Keratinocyte (primary cell): ENCODE measurements around the gene VAV1. TPM values are rescaled to one million over a fixed set of nuclear protein-coding genes. Genes with fewer than 3 reads are reported as not detected.
A peak's percentile ranks its signal among the peaks of the same experiment; 100 is the strongest.

Source experiments
- DNase-seq: peaks from one replicate; pipeline ENCODE4 v3.0.0-alpha.2; 2011; ENCODE audit warnings: low read depth, missing footprints, low spot score
- FAIRE-seq: peaks from 2 replicates; lab custom pipeline; 2011; peaks lifted over from hg19 to GRCh38; lab: Jason Lieb, UNC
- H2AFZ ChIP-seq: 2 replicates; pipeline ENCODE4 v1.6.0; 2012; ENCODE audit warnings: low read length, control low read depth, inconsistent platforms; ENCODE audit not compliant: control insufficient read depth
- H3K27ac ChIP-seq: 2 replicates; pipeline ENCODE4 v1.5.1; 2011; ENCODE audit warnings: low read length; ENCODE audit not compliant: control insufficient read depth, insufficient read depth
- H3K27me3 ChIP-seq: 3 replicates; pipeline ENCODE4 v1.6.0; 2011; ENCODE audit warnings: low read length; ENCODE audit not compliant: control insufficient read depth, insufficient read depth; ENCODE audit errors: extremely low read depth
- H3K36me3 ChIP-seq, 2 experiments: 2 replicates in 1 of 2; 3 replicates in 1 of 2; pipeline ENCODE4 v1.5.1; 2011; ENCODE audit warnings: low read length in 2 of 2, mild to moderate bottlenecking in 1 of 2; ENCODE audit not compliant: control insufficient read depth in 2 of 2, insufficient read depth in 2 of 2; ENCODE audit errors: extremely low read depth in 1 of 2
- H3K4me1 ChIP-seq: 3 replicates; pipeline ENCODE4 v1.5.1; 2011; ENCODE audit warnings: low read length; ENCODE audit not compliant: control insufficient read depth, insufficient read depth; ENCODE audit errors: extremely low read depth
- H3K4me2 ChIP-seq: 3 replicates; pipeline ENCODE4 v1.6.0; 2011; ENCODE audit warnings: low read depth, low read length; ENCODE audit not compliant: control insufficient read depth, insufficient read depth; ENCODE audit errors: extremely low read depth
- H3K4me3 ChIP-seq, 3 experiments: fragments of 200-600 bp in 1 of 3; sonication (generic) in 1 of 3; 2 replicates in 2 of 3; 3 replicates in 1 of 3; pipeline ENCODE4 v1.5.1; 2011 to 2016; ENCODE audit warnings: low read length in 3 of 3, mild to moderate bottlenecking in 3 of 3, control low read depth in 2 of 3, inconsistent platforms in 1 of 3, low read depth in 1 of 3, mixed read lengths in 1 of 3, mixed run types in 1 of 3, moderate library complexity in 1 of 3; ENCODE audit not compliant: control insufficient read depth in 2 of 3, insufficient read depth in 2 of 3; ENCODE audit errors: extremely low read depth in 1 of 3
- H3K79me2 ChIP-seq: 2 replicates; pipeline ENCODE4 v1.6.0; 2012; ENCODE audit warnings: low read length; ENCODE audit not compliant: control insufficient read depth, insufficient read depth
- H3K9ac ChIP-seq: 3 replicates; pipeline ENCODE4 v1.6.0; 2011; ENCODE audit warnings: low read length; ENCODE audit not compliant: control insufficient read depth, insufficient read depth; ENCODE audit errors: extremely low read depth
- H3K9me1 ChIP-seq: 3 replicates; pipeline ENCODE4 v1.6.0; 2011; ENCODE audit warnings: low read length; ENCODE audit not compliant: control insufficient read depth, insufficient read depth; ENCODE audit errors: extremely low read depth
- H3K9me3 ChIP-seq: 2 replicates; pipeline ENCODE4 v1.5.1; 2012; ENCODE audit warnings: low read depth, low read length; ENCODE audit not compliant: control insufficient read depth
- H4K20me1 ChIP-seq: 3 replicates; pipeline ENCODE4 v1.6.0; 2011; ENCODE audit warnings: low read length; ENCODE audit not compliant: control insufficient read depth, insufficient read depth; ENCODE audit errors: extremely low read depth
- CTCF ChIP-seq, 3 experiments: IDR thresholded peaks in 1 of 3; conservative IDR thresholded peaks in 1 of 3; optimal IDR thresholded peaks in 1 of 3; 2 replicates in 2 of 3; 3 replicates in 1 of 3; pipeline versions ENCODE3 to v1.5.1; 2011; ENCODE audit warnings: low read length in 3 of 3, mild to moderate bottlenecking in 3 of 3, moderate library complexity in 2 of 3, control low read depth in 1 of 3, inconsistent platforms in 1 of 3; ENCODE audit not compliant: insufficient read depth in 2 of 3; ENCODE audit errors: extremely low read depth in 1 of 3
- EZH2 ChIP-seq: IDR thresholded peaks from one replicate; pipeline ENCODE4 v1.6.1; 2012; ENCODE audit warnings: inconsistent platforms, mild to moderate bottlenecking, low read length, moderate library complexity
- dilution Hi-C: fragments of 300-500 bp; cut with MboI; formaldehyde crosslinking; loops from one replicate; pipeline ENCODE4 v1.7.0; 2020; ENCODE audit warnings: low sequenced_read_pairs; ENCODE audit not compliant: extremely low pct_ligation_motif_present
- polyA plus RNA-seq, 5 experiments: library from polyadenylated mRNA; depleted of rRNA in 3 of 5; stranded (reverse) in 3 of 5; stranded (forward) in 1 of 5; unstranded in 1 of 5; fragments of >200 nt; gene quantifications; 1 replicate in 1 of 5; 2 replicates in 3 of 5; 3 replicates in 1 of 5; pipeline versions ENCODE4 v1.2.1 to v1.2.3, GENCODE V29; 2011 to 2012; ENCODE audit warnings: missing spikeins in 2 of 5, low read depth in 1 of 5, low replicate concordance in 1 of 5

VAV1 gene
- polyA plus RNA-seq, 1 donor (not counting 4 experiments of a cell fraction or from before 2014, with no cell fraction given): 0.42 TPM

- DNase-seq (no peak), FAIRE-seq (no peak)
- Histone ChIP-seq H3K79me2 (peaks cover 9% of the 10 kb centered on the region), H3K27ac (no peak overlapping the region), H3K9me1 (no peaks in the 10 kb centered on the region), H2AFZ (no peak overlapping the region), H3K36me3 (peaks cover 8 to 25% of the 10 kb centered on the region in 2 experiments), H4K20me1 (no peaks in the 10 kb centered on the region), H3K27me3 (no peaks in the 10 kb centered on the region), H3K4me3 (no peak overlapping the region), H3K9me3 (no peaks in the 10 kb centered on the region), H3K4me1 (peaks cover 25% of the 10 kb centered on the region), H3K4me2 (no peak overlapping the region), H3K9ac (no peak overlapping the region)
- dilution Hi-C loops: no loop called here
- TF ChIP-seq EZH2 (no peak), CTCF (optimal IDR thresholded peaks at IDR 0.05 in 1 of 3, IDR thresholded peaks at IDR 0.05 in 1 of 3, conservative IDR thresholded peaks at IDR 0.05 in 1 of 3; ENCODE audit: extremely low read depth in 1 of 3, insufficient read depth in 2 of 3, low read length in 3 of 3) (no peak)
These were observed 38.3 kb upstream of the VAV1 start for GRCh38 chr19:6734096-6734696.

DNA sequence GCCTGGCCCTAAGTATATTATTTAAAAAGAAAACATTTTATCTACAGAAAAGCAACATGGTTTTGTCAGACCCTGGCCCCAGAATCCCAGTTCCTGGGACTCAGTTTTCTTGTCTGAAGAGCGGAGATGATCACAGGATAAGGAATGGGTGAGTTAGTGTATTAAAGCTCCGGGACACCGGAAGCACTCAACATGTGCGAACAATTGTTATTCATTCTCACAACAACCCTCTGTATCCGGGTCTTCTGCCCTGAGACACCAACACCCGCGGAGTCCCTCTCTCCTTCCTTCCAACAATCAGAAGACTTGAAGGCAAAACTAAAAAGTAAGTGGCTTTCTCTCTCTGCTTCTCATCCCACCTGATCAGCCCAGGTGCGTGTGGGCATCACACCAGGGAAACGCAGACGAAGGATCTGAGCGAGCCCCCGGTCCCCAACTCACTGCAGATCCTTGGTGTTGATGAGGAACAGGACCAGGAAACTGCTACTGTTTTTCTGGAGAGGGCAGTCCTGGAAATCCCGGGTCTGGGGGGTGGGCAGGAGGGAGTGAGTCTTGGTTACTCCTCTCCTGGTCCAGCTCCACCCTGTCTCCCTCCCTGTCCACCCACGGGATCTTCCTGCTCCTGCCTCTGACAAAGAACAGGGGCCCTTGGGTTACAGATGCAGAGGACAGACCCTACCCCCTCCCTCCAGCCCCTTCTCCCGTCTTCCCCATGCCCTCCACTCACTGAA, 37.2 kb upstream of the VAV1 start:
- dilution Hi-C loops: no loop called here
- Histone ChIP-seq H3K4me2 (peak overlapping the region; percentile 95), H3K79me2 (peaks cover 17% of the 10 kb centered on the region), H3K36me3 (peaks cover 8 to 19% of the 10 kb centered on the region in 2 experiments), H2AFZ (no peak overlapping the region), H3K9me1 (no peaks in the 10 kb centered on the region), H3K4me1 (peaks cover 26% of the 10 kb centered on the region), H4K20me1 (no peaks in the 10 kb centered on the region), H3K27me3 (no peaks in the 10 kb centered on the region), H3K9me3 (no peaks in the 10 kb centered on the region), H3K9ac (peak overlapping the region; percentile 85), H3K4me3 (peak overlapping the region; percentile 91 to 99 (median 95)), H3K27ac (peak overlapping the region; percentile 82)
- FAIRE-seq (no peak), DNase-seq (no peak)
- no peak for TF ChIP-seq CTCF (optimal IDR thresholded peaks at IDR 0.05 in 1 of 3, IDR thresholded peaks at IDR 0.05 in 1 of 3, conservative IDR thresholded peaks at IDR 0.05 in 1 of 3; ENCODE audit: extremely low read depth in 1 of 3, insufficient read depth in 2 of 3, low read length in 3 of 3)
- TF ChIP-seq EZH2: no peak
